HG03378 (cell line): ENCODE data around the gene SIAE.

Experiments
- ATAC-seq: cut with Tn5 transposase; IDR thresholded peaks from one replicate; pipeline ENCODE4 v1.9.1; 2021; ENCODE audit warnings: mild to moderate bottlenecking, moderate library complexity; ENCODE audit not compliant: unreplicated experiment

Gene SIAE

DNA sequence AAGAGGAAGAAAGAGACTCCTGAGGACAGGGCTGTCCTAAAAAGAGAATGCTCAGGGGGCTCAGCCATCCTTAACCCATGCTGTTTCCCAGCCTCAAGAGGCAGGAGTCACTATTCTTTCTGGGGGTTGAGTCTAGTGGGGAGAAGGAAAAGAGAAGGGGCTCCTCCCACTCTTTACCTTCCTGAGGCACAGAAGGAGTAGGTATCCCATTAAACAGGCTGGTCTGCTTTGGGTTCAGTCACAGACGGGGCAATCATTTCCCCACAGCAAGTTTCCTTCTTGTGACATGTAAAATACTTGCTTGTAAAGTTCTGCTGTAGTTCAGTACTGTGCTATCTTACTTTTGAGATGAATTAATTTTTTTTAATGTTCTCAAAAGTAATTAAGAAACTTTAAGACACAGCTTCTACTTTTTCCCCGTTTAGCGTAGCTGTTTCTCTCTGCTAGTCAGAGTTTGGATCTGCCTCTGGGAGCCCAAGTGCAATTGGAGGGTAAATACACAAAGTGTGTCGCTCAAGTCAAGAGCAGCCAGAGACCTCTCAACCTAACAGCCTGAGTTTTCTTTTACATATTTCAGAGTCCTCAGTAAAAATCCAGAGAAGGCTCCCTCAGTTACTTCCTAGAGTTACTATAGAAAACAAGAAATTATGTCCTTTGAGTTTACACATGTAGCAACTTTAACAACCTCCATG lies 88.7 kb downstream of the SIAE start:
- ATAC-seq = no peak

DNA sequence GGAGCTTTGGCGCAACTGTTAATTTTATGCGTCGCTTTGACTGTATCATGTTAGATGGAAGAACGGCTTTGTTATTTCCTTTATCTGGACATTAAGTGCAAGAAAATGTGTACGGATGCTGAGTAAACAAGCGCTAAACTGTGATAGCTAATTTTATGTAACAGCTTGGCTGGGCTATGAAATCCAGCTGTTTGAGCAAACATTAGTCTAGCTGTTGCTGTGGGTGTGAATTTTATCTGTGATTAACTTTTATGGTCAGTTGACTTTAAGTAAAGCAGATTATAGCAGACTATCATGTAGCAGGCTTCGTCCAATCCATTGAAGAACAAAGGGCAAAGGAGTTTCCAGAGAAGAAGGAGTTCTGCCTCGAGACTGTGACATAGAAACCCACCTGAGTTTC lies 89.8 kb downstream of the SIAE start:
- ATAC-seq = no peak
